Fibroblast of lung (primary cell): ENCODE results near the gene ADPGK.

Source experiments
- CTCF ChIP-seq, 2 donors: IDR thresholded peaks in 1 of 2; conservative IDR thresholded peaks in 1 of 2; 1 replicate in 1 of 2; 2 replicates in 1 of 2; pipeline ENCODE4 v1.5.1; 2011 to 2012; ENCODE audit warnings: low read length in 2 of 2, control low read depth in 1 of 2, inconsistent platforms in 1 of 2, low read depth in 1 of 2, mild to moderate bottlenecking in 1 of 2
- EZH2 ChIP-seq: IDR thresholded peaks from 2 replicates; pipeline ENCODE4 v1.5.1; 2012; ENCODE audit warnings: low read length, control low read depth, mild to moderate bottlenecking; ENCODE audit errors: missing control alignments

GRCh38 chr15:72735111-72735510 is 48.4 kb downstream of the ADPGK start:
- TF ChIP-seq CTCF (conservative IDR thresholded peaks at IDR 0.05 in 1 of 2, IDR thresholded peaks at IDR 0.05 in 1 of 2; ENCODE audit: low read depth in 1 of 2, low read length in 2 of 2) (no peak), EZH2 (no peak)
